Activated naive CD4-positive, alpha-beta T cell treated with anti-CD3 and anti-CD28 coated beads, Interleukin-2, amount 50 U/mL, for 24 hours (primary cell): Measurements from ENCODE around the gene SLMAP.
A peak's percentile ranks its signal among the peaks of the same experiment; 100 is the strongest.

Experiments
- H3K27ac Mint-ChIP-seq: one replicate; pipeline ENCODE4 v1.8.0; 2021; ENCODE audit warnings: mild to moderate bottlenecking, mixed read lengths
- H3K27me3 Mint-ChIP-seq: one replicate; pipeline ENCODE4 v1.8.0; 2021; ENCODE audit warnings: mixed read lengths
- H3K36me3 Mint-ChIP-seq: one replicate; pipeline ENCODE4 v1.8.0; 2021; ENCODE audit warnings: mixed read lengths
- H3K4me1 Mint-ChIP-seq: one replicate; pipeline ENCODE4 v1.8.0; 2021; ENCODE audit warnings: mixed read lengths
- H3K4me3 Mint-ChIP-seq: one replicate; pipeline ENCODE4 v1.8.0; 2021; ENCODE audit warnings: mild to moderate bottlenecking, mixed read lengths
- H3K9me3 Mint-ChIP-seq: one replicate; pipeline ENCODE4 v1.8.0; 2021; ENCODE audit warnings: mixed read lengths

SLMAP gene

GRCh38 chr3:57755741-57756527, at the start of gene SLMAP:
Gene SLMAP (plus strand): TSS chr3:57756309. CDS start chr3:57757652, 1,343 bp downstream.
- Mint-ChIP-seq H3K36me3 (peaks cover 2% of the 10 kb centered on the region), H3K4me3 (peak within 1 kb of the TSS; percentile 98), H3K9me3 (no peaks in the 10 kb centered on the region), H3K4me1 (peaks cover 37% of the 10 kb centered on the region), H3K27me3 (no peaks in the 10 kb centered on the region), H3K27ac (peak within 1 kb of the TSS; percentile 94)

GRCh38 chr3:57706462-57706861, 49.6 kb upstream of the SLMAP start:
- no peaks in the 10 kb centered on the region for H3K9me3 Mint-ChIP-seq
- H3K36me3 Mint-ChIP-seq = no peaks in the 10 kb centered on the region
- H3K27ac Mint-ChIP-seq = no peak overlapping the region
- peaks cover 3% of the 10 kb centered on the region for H3K4me1 Mint-ChIP-seq
- H3K27me3 Mint-ChIP-seq = no peaks in the 10 kb centered on the region
- H3K4me3 Mint-ChIP-seq = no peak overlapping the region

GRCh38 chr3:57709031-57709430, 47.1 kb upstream of the SLMAP start:
- H3K4me3 Mint-ChIP-seq = no peak overlapping the region
- no peaks in the 10 kb centered on the region for H3K27me3 Mint-ChIP-seq
- peaks cover 3% of the 10 kb centered on the region for H3K4me1 Mint-ChIP-seq
- H3K36me3 Mint-ChIP-seq = no peaks in the 10 kb centered on the region
- no peaks in the 10 kb centered on the region for H3K9me3 Mint-ChIP-seq
- no peak overlapping the region for H3K27ac Mint-ChIP-seq

GRCh38 chr3:57709559-57709958, 46.5 kb upstream of the SLMAP start:
- H3K27me3 Mint-ChIP-seq = no peaks in the 10 kb centered on the region
- H3K4me1 Mint-ChIP-seq = peaks cover 3% of the 10 kb centered on the region
- no peaks in the 10 kb centered on the region for H3K9me3 Mint-ChIP-seq
- H3K27ac Mint-ChIP-seq = no peak overlapping the region
- no peak overlapping the region for H3K4me3 Mint-ChIP-seq
- H3K36me3 Mint-ChIP-seq = no peaks in the 10 kb centered on the region

- no peak overlapping the region for H3K27ac Mint-ChIP-seq
- no peak overlapping the region for H3K4me3 Mint-ChIP-seq
- H3K9me3 Mint-ChIP-seq = no peaks in the 10 kb centered on the region
- no peaks in the 10 kb centered on the region for H3K4me1 Mint-ChIP-seq
- no peaks in the 10 kb centered on the region for H3K27me3 Mint-ChIP-seq
- H3K36me3 Mint-ChIP-seq = no peaks in the 10 kb centered on the region
Measured at GRCh38 chr3:57715686-57716085, 40.4 kb upstream of the SLMAP start.

GRCh38 chr3:57717205-57717868, 38.8 kb upstream of the SLMAP start:
- no peaks in the 10 kb centered on the region for H3K36me3 Mint-ChIP-seq
- no peaks in the 10 kb centered on the region for H3K27me3 Mint-ChIP-seq
- H3K4me1 Mint-ChIP-seq = no peaks in the 10 kb centered on the region
- H3K4me3 Mint-ChIP-seq = no peak overlapping the region
- H3K27ac Mint-ChIP-seq = no peak overlapping the region
- no peaks in the 10 kb centered on the region for H3K9me3 Mint-ChIP-seq

GRCh38 chr3:57718118-57718517, 38.0 kb upstream of the SLMAP start:
- Mint-ChIP-seq H3K27ac (no peak overlapping the region), H3K36me3 (no peaks in the 10 kb centered on the region), H3K27me3 (no peaks in the 10 kb centered on the region), H3K9me3 (no peaks in the 10 kb centered on the region), H3K4me3 (no peak overlapping the region), H3K4me1 (no peaks in the 10 kb centered on the region)

GRCh38 chr3:57726397-57726796, 29.7 kb upstream of the SLMAP start:
- Mint-ChIP-seq H3K27ac (no peak overlapping the region), H3K4me3 (no peak overlapping the region), H3K4me1 (no peaks in the 10 kb centered on the region)

GRCh38 chr3:57727106-57727505, 29.0 kb upstream of the SLMAP start:
- no peaks in the 10 kb centered on the region for H3K36me3 Mint-ChIP-seq
- no peaks in the 10 kb centered on the region for H3K4me1 Mint-ChIP-seq
- H3K27me3 Mint-ChIP-seq = no peaks in the 10 kb centered on the region
- H3K9me3 Mint-ChIP-seq = no peaks in the 10 kb centered on the region
- no peak overlapping the region for H3K27ac Mint-ChIP-seq
- no peak overlapping the region for H3K4me3 Mint-ChIP-seq

More at GRCh38 chr3:57726397-57726796, 29.7 kb upstream of the SLMAP start:
- H3K36me3 Mint-ChIP-seq = no peaks in the 10 kb centered on the region
- no peaks in the 10 kb centered on the region for H3K27me3 Mint-ChIP-seq
- no peaks in the 10 kb centered on the region for H3K9me3 Mint-ChIP-seq

- H3K27ac Mint-ChIP-seq = no peak overlapping the region
- H3K4me1 Mint-ChIP-seq = no peaks in the 10 kb centered on the region
- no peak overlapping the region for H3K4me3 Mint-ChIP-seq
- H3K27me3 Mint-ChIP-seq = no peaks in the 10 kb centered on the region
- no peaks in the 10 kb centered on the region for H3K9me3 Mint-ChIP-seq
- no peaks in the 10 kb centered on the region for H3K36me3 Mint-ChIP-seq
Measured at GRCh38 chr3:57729334-57730045, 26.6 kb upstream of the SLMAP start.

- no peaks in the 10 kb centered on the region for H3K9me3 Mint-ChIP-seq
- no peaks in the 10 kb centered on the region for H3K36me3 Mint-ChIP-seq
- no peak overlapping the region for H3K4me3 Mint-ChIP-seq
- H3K27me3 Mint-ChIP-seq = no peaks in the 10 kb centered on the region
- no peak overlapping the region for H3K27ac Mint-ChIP-seq
- H3K4me1 Mint-ChIP-seq = no peaks in the 10 kb centered on the region
Measured at GRCh38 chr3:57730682-57731081, 25.4 kb upstream of the SLMAP start.

- no peaks in the 10 kb centered on the region for H3K36me3 Mint-ChIP-seq
- H3K27me3 Mint-ChIP-seq = no peaks in the 10 kb centered on the region
- H3K4me3 Mint-ChIP-seq = no peak overlapping the region
- H3K9me3 Mint-ChIP-seq = no peaks in the 10 kb centered on the region
- no peak overlapping the region for H3K27ac Mint-ChIP-seq
- H3K4me1 Mint-ChIP-seq = no peaks in the 10 kb centered on the region
Measured at GRCh38 chr3:57731311-57731710, 24.8 kb upstream of the SLMAP start.

- H3K27ac Mint-ChIP-seq = no peak overlapping the region
- no peaks in the 10 kb centered on the region for H3K27me3 Mint-ChIP-seq
- H3K36me3 Mint-ChIP-seq = no peaks in the 10 kb centered on the region
- H3K4me1 Mint-ChIP-seq = no peaks in the 10 kb centered on the region
- H3K9me3 Mint-ChIP-seq = no peaks in the 10 kb centered on the region
- no peak overlapping the region for H3K4me3 Mint-ChIP-seq
Measured at GRCh38 chr3:57733790-57734189, 22.3 kb upstream of the SLMAP start.

GRCh38 chr3:57735405-57735804, 20.7 kb upstream of the SLMAP start:
- Mint-ChIP-seq H3K4me3 (no peak overlapping the region), H3K9me3 (no peaks in the 10 kb centered on the region), H3K36me3 (no peaks in the 10 kb centered on the region), H3K27me3 (no peaks in the 10 kb centered on the region), H3K4me1 (no peaks in the 10 kb centered on the region), H3K27ac (no peak overlapping the region)

- Mint-ChIP-seq H3K9me3 (no peaks in the 10 kb centered on the region), H3K27me3 (no peaks in the 10 kb centered on the region), H3K4me1 (no peaks in the 10 kb centered on the region), H3K36me3 (no peaks in the 10 kb centered on the region), H3K4me3 (no peak overlapping the region), H3K27ac (no peak overlapping the region)
Measured at GRCh38 chr3:57737840-57738239, 18.3 kb upstream of the SLMAP start.

GRCh38 chr3:57738391-57738790, 17.7 kb upstream of the SLMAP start:
- no peaks in the 10 kb centered on the region for H3K9me3 Mint-ChIP-seq

More at GRCh38 chr3:57738391-57738790, 17.7 kb upstream of the SLMAP start:
- Mint-ChIP-seq H3K27me3 (no peaks in the 10 kb centered on the region), H3K4me3 (no peak overlapping the region), H3K27ac (no peak overlapping the region), H3K36me3 (no peaks in the 10 kb centered on the region), H3K4me1 (no peaks in the 10 kb centered on the region)
